Ureter (tissue), 1 donor: ENCODE results near the gene AKAP3. TPM values are rescaled to one million over a fixed set of nuclear protein-coding genes. Genes with fewer than 3 reads are reported as not detected.

Experiments used
- DNase-seq: peaks from one replicate; pipeline ENCODE4 v3.0.0-alpha.2; 2020; ENCODE audit warnings: low spot score
- total RNA-seq: library from RNA; stranded (reverse); gene quantifications from one replicate; pipeline ENCODE4 v1.2.4, GENCODE V29; 2023
- donor health status: DM: yes; HTN: yes; CAD: no.

Gene AKAP3
- total RNA-seq, 1 donor from 2014 or later, result 4.2 TPM

GRCh38 chr12:4595881-4596280 is 53.0 kb downstream of the AKAP3 start:
- no peak for DNase-seq

GRCh38 chr12:4591180-4591687 is 57.6 kb downstream of the AKAP3 start:
- DNase-seq, result no peak

- DNase-seq, result no peak
Observed at GRCh38 chr12:4589941-4590340, 58.9 kb downstream of the AKAP3 start.

GRCh38 chr12:4588916-4589315 is 59.9 kb downstream of the AKAP3 start:
- DNase-seq, result no peak

GRCh38 chr12:4587108-4587507 is 61.7 kb downstream of the AKAP3 start:
- DNase-seq, result no peak

- no peak for DNase-seq
Observed at GRCh38 chr12:4586500-4586899, 62.4 kb downstream of the AKAP3 start.

- no peak for DNase-seq
Observed at GRCh38 chr12:4584896-4585295, 64.0 kb downstream of the AKAP3 start.

- no peak for DNase-seq
Observed at GRCh38 chr12:4584281-4584680, 64.6 kb downstream of the AKAP3 start.

- DNase-seq, result no peak
Observed at GRCh38 chr12:4580281-4580688, 68.6 kb downstream of the AKAP3 start.

- no peak for DNase-seq
Observed at GRCh38 chr12:4579305-4580102, 69.3 kb downstream of the AKAP3 start.

GRCh38 chr12:4572680-4573079 is 76.2 kb downstream of the AKAP3 start:
- no peak for DNase-seq

GRCh38 chr12:4569261-4569660 is 79.6 kb downstream of the AKAP3 start:
- DNase-seq, result no peak

GRCh38 chr12:4567073-4567881 is 81.6 kb downstream of the AKAP3 start:
- DNase-seq, result no peak

GRCh38 chr12:4566474-4566873 is 82.4 kb downstream of the AKAP3 start:
- no peak for DNase-seq

Other genes with a start within 250 kb of the AKAP3 start
- gene FGF6, start 203.2 kb downstream of the AKAP3 start, total RNA-seq, result not detected
- gene RAD51AP1, start 110.2 kb downstream of the AKAP3 start, total RNA-seq, result 2.3 TPM
- 38.5 TPM for gene DYRK4, start 86.8 kb downstream of the AKAP3 start, total RNA-seq
- gene NDUFA9, start 63 bp upstream of the AKAP3 start, total RNA-seq, result 85.9 TPM
- 0.70 TPM for gene GALNT8, start 71.3 kb upstream of the AKAP3 start, total RNA-seq